Activated CD8-positive, alpha-beta memory T cell treated with anti-CD3 and anti-CD28 coated beads, Interleukin-2, amount 50 U/mL, for 48 hours (primary cell): Measurements from ENCODE around the gene PCDHB16.

Source experiments
- DNase-seq: peaks from one replicate; pipeline ENCODE4 v3.0.0-alpha.2; 2020

PCDHB16 gene

DNA sequence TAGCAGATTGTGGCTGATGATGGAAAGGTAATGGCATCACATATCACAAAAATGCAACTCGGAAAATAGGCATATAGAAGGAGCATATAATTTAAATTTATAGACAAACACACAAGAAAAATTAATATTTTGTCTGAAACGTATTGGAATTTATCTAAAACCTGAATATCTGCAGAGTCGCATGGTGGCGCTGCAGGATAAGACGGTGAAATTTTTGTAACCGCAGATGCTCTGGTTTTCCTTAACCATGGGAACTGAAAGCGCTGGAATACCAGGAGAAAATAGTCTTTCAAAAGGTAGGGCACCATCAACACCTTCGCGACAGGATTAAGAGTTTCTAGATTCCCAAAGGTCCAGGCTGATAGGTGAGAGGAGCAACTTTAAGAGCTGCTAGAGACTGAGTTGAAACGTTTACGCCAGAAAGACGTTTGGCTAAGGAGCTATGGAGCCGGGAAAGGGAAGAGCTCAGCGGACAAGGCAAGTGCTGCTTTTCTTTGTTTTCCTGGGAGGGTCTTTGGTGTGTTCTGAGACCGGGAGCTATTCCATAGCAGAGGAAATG lies 52.0 kb downstream of the PCDHB16 start:
- DNase-seq, result no peak
